SU-DHL-6 (cell line): Measurements from ENCODE around the gene SYNJ2.

Experiments
- CTCF ChIP-seq: fragments of 200-600 bp; sonication (generic); IDR thresholded peaks from one replicate; pipeline ENCODE4 v1.5.1; 2017; ENCODE audit warnings: antibody characterized with exemption, mild to moderate bottlenecking, low read length, moderate library complexity; ENCODE audit not compliant: insufficient read depth, poor library complexity, severe bottlenecking
- EZH2phosphoT487 ChIP-seq: fragments of 200-600 bp; sonication (generic), shearing (Covaris generic); conservative IDR thresholded peaks from 2 replicates; pipeline ENCODE4 v1.6.1; 2018; ENCODE audit warnings: mild to moderate bottlenecking, antibody characterized with exemption, low read length, moderate library complexity, mixed read lengths

- TF ChIP-seq CTCF (no peak), EZH2phosphoT487 (no peak)
Observed at GRCh38 chr6:158018041-158018771, 36.5 kb downstream of the SYNJ2 start.
